ENCODE results near the gene TTYH3. TPM values are rescaled to one million over a fixed set of nuclear protein-coding genes. Genes with fewer than 3 reads are reported as not detected.
A peak's percentile ranks its signal among the peaks of the same experiment; 100 is the strongest.

The TTYH3 gene
- total RNA-seq, 2 donors from 2014 or later: 11.2 to 32.0 TPM

GRCh38 chr7:2614631-2615330, 17.0 kb upstream of the TTYH3 start:
- Histone ChIP-seq H3K27me3 (no peaks in the 10 kb centered on the region), H3K9me3 (no peaks in the 10 kb centered on the region), H3K4me3 (no peak overlapping the region), H3K36me3 (replicated peaks in 1 of 2; ENCODE audit: insufficient read depth in 1 of 2, low read depth in 2 of 2) (no peaks in the 10 kb centered on the region), H3K27ac (no peak overlapping the region), H3K4me1 (peaks cover 15% of the 10 kb centered on the region)
- DNase-seq (peak in 2 of 4 donors; percentile 44 to 52), ATAC-seq (no peak)
- intact Hi-C loops (cut with DNase I): no loop called here
- 31 to 54% methylated on average over 22 of the region's 22 CpGs for WGBS, 2 donors
- TF ChIP-seq CTCF (IDR thresholded peaks at IDR 0.05) (no peak), POLR2A (IDR thresholded peaks at IDR 0.05) (no peak)

- Histone ChIP-seq H3K4me3 (no peak overlapping the region), H3K27me3 (no peaks in the 10 kb centered on the region), H3K27ac (no peak overlapping the region), H3K36me3 (replicated peaks in 1 of 2; ENCODE audit: insufficient read depth in 1 of 2, low read depth in 2 of 2) (no peaks in the 10 kb centered on the region), H3K4me1 (peaks cover 22% of the 10 kb centered on the region), H3K9me3 (no peaks in the 10 kb centered on the region)
- DNase-seq (no peak), ATAC-seq (no peak)
- WGBS, 2 donors: 80 to 82% methylated on average over 24 to 33 of the region's 33 CpGs
- intact Hi-C loops (cut with DNase I): no loop called here
- TF ChIP-seq CTCF (IDR thresholded peaks at IDR 0.05): no peak
- TF ChIP-seq POLR2A (IDR thresholded peaks at IDR 0.05): no peak
Measured at GRCh38 chr7:2616387-2617324, 15.1 kb upstream of the TTYH3 start.

DNA sequence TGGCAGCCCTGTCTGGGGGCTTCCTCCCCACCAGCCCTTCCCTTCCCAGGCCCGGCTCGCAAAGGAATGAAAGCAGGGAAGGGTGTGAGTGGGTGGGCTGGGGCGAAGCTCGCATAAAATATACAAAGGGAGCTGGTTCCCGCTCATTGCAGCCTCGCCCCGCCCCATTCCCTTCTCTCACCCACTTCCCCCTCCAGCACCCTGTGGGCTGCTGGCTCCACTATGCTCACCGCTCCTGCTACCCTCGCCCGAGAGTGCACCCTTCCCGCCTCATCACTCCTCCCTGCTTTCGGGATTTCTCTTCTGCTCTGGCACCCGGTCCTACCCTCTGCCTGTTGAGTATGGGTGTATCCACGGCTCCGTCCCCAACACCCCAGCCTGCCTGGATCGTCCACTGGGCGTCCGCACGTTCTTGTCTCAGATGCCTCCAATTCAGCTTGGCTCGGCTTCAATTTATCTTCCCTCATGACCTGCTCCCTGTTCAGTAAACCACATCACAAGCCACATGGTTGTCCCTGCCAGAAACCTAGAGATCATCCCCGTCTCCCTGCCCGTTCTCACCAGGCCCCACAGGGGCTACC, 14.4 kb upstream of the TTYH3 start:
- ATAC-seq: no peak
- intact Hi-C loops (cut with DNase I): no loop called here
- H3K27ac ChIP-seq: no peak overlapping the region

GRCh38 chr7:2619116-2619515, 12.7 kb upstream of the TTYH3 start:
- Histone ChIP-seq H3K4me1 (peaks cover 30% of the 10 kb centered on the region), H3K4me3 (no peak overlapping the region), H3K27me3 (no peaks in the 10 kb centered on the region), H3K9me3 (no peaks in the 10 kb centered on the region), H3K36me3 (replicated peaks in 1 of 2; ENCODE audit: insufficient read depth in 1 of 2, low read depth in 2 of 2) (no peaks in the 10 kb centered on the region), H3K27ac (no peak overlapping the region)
- no peak for TF ChIP-seq CTCF (IDR thresholded peaks at IDR 0.05)
- TF ChIP-seq POLR2A (IDR thresholded peaks at IDR 0.05): no peak
- ATAC-seq (no peak), DNase-seq (no peak)
- WGBS, 2 donors: 68 to 69% methylated on average over 9 of the region's 9 CpGs
- intact Hi-C loops (cut with DNase I): no loop called here

More for the DNA sequence above, 14.4 kb upstream of the TTYH3 start:
- Histone ChIP-seq H3K4me1 (peaks cover 29% of the 10 kb centered on the region), H3K36me3 (replicated peaks in 1 of 2; ENCODE audit: insufficient read depth in 1 of 2, low read depth in 2 of 2) (no peaks in the 10 kb centered on the region), H3K9me3 (no peaks in the 10 kb centered on the region), H3K4me3 (no peak overlapping the region), H3K27me3 (no peaks in the 10 kb centered on the region)
- DNase-seq: no peak
- no peak for TF ChIP-seq CTCF (IDR thresholded peaks at IDR 0.05)
- TF ChIP-seq POLR2A (IDR thresholded peaks at IDR 0.05): no peak
- WGBS, 2 donors: 64 to 74% methylated on average over 18 to 22 of the region's 22 CpGs
